Raji (cell line): ENCODE results near the gene IPO8.

Experiments
- POLR2A ChIP-seq: IDR thresholded peaks from 2 replicates; pipeline ENCODE4 v1.6.1; 2011; ENCODE audit warnings: low read depth, low read length, control low read depth; ENCODE audit not compliant: insufficient read depth

IPO8 gene

DNA sequence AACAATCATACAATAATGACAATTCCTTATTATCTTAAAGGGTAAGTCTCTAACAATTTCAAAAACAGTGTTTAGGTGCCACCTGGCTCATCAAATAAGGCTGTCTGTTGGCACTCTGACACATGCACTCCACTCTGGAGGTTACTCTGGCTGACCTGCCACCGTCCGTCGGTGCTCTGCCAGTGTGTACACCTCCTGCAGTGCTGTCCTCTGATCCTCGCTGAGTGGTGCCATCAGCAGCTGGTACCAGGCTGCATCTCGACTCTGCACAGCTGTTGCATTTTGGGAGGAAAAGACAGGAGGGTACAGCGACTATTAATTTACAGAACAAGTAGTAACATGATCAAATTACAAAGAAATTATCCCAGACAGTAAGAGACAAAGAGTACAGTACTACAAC lies 63.9 kb downstream of the IPO8 start:
- TF ChIP-seq POLR2A = no peak

DNA sequence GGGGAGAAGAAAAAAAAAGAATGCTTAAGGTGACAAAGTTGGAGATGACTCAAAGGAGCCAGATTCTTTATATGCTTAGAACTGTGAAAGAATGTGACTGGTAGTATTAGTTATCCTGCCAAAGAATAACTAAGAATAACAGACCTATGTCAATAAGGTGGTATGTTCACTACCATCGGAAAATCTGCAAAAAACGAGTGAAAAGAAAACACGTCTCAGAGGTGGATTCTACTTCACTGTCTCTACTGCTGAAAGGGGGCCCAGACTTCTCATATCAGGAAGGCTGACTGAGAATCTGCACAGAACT lies 64.7 kb downstream of the IPO8 start:
- TF ChIP-seq POLR2A = no peak

DNA sequence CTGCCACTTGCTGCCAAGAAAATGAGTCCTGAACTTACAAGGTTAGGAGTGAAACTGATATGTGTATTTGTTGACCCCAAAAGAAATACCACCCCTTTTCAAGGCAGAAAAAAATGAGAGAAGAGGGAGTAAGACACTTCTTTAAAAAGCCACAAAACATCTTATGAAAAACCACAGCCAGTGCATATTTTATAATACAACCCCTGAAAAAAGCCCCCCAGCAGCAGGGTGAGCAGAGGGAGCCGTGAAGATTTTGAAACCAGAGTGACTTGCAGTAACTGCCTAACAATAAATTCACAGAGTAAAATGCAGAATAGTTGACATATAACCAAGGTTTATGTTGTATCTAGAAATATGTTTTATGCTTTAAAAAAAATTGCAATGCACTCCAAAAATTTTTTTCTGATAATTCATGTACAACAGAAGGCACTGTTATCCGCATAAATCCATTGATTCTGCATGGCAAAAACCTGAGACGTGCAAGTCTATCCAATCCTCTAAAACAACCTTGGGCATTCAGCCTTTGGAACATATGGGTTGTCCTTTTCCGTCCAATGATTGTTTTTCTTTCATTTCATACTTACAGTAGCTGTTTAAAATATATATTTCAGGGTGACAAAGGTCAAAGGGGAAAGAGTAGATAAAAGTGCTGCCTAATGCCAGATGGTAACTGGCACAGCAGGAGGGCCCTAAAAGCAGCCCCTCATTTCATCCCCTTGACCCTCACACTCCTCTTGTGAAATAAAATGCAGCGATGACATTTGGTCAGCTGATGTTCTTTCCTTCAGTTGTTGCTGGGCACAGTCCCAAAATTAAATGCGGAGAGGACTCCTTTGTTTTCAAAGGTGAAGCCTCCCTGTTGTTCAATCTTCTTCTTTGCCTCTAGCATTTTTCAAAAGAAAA lies 65.3 kb downstream of the IPO8 start:
- no peak for TF ChIP-seq POLR2A

DNA sequence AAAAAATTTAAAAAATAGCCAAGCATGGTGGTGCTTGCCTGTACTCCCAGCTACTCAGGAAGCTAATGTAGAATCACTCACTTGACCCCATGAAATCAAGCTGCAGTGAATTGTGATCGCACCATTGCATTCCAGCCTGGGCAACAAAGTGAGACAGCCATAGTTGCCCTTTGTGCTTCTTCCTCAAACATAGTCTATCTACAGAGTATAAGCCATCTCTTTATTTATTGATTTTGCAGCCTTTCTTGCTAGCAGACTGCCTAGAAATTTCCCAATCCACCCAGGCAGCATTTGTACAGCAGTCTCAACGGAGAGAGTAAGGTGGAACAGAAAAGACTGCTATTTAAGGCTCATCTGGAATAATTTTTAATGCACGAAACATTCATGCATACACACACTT lies 68.8 kb downstream of the IPO8 start:
- no peak for TF ChIP-seq POLR2A

DNA sequence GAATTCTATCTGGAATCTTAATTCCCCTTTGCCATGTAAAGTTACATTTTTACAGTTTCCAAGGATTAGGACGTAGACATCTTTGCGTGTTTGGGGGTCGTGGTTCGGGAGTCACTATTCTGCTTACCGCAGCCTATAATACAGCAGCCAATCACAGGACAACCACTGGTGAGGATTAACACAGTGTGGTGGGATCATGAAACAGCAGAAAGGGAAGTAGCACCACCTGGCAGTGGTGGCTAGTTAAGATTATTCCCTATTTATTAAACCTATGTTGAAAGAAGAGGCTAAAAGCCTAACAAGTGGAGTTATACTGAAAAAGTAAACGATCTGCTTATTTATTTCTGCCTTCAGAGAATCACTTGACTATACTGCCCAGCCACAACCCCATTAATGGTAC lies 71.7 kb downstream of the IPO8 start:
- no peak for TF ChIP-seq POLR2A

DNA sequence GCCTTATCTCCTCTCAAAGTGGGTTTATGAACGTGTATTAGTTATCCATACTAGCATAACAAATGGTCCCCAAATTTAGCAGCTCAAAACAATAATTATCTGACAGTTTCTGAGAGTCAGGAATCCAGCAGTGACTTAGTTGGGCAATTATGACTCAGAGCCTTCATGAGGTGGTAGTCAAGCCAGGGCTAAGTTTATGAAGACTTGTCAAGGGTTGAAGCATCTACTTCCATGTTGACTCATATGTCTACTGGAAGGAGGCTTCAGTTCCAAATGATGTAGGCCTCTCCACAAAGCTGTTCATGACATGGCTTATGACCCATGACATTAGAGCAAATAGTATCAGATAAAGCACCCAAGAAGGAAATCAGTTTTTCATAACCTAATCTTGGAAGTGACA lies 73.2 kb downstream of the IPO8 start:
- TF ChIP-seq POLR2A = no peak

DNA sequence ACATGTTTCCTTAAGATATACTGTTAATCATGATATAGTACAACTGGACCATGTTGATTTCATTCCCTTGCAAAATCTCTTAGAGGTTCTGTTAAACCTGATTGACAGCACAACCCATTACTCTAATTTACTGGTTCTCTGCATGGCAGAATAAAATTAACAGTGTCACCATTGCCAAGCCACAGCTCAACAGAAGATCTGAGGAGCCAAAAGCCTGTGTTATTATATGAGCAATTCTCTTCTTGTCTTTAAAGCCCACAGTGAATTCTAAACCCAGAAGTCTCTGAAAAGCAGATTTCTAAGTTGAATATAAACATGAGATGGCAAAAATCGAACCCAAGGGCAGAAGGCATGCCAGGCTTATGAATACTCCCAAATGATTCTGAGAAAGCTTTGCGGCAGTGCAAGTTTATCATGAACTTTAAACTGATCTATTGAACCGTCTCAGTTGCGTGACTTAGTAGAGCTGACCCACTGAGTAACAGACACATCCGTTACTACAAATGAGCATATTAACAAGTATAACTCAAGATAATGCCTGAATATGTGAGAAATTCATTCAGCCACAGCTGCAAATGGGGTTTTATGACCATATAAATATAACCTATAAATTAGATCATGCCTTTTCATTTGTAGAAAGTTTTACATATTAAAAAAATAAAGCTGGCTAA lies 78.2 kb downstream of the IPO8 start:
- no peak for TF ChIP-seq POLR2A

DNA sequence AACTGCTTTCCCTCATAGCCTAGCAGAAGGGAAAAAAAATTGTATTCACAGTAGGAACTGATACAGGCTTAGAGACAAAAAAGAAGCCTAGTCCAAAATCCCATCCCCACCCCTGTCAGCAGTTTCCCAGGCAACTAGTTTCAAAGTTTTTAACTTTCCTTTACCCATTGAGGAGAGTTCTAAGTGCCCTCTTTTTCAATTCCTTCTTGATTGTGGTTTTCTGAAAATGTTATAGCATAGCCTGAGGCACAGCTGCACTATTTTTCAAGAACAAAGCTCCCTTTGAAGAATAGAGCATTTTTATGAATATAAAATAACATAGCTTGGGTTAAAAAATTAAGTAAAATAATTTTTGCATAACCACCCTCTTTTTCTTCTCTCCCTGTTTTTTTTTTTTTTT lies 81.6 kb downstream of the IPO8 start:
- no peak for TF ChIP-seq POLR2A

DNA sequence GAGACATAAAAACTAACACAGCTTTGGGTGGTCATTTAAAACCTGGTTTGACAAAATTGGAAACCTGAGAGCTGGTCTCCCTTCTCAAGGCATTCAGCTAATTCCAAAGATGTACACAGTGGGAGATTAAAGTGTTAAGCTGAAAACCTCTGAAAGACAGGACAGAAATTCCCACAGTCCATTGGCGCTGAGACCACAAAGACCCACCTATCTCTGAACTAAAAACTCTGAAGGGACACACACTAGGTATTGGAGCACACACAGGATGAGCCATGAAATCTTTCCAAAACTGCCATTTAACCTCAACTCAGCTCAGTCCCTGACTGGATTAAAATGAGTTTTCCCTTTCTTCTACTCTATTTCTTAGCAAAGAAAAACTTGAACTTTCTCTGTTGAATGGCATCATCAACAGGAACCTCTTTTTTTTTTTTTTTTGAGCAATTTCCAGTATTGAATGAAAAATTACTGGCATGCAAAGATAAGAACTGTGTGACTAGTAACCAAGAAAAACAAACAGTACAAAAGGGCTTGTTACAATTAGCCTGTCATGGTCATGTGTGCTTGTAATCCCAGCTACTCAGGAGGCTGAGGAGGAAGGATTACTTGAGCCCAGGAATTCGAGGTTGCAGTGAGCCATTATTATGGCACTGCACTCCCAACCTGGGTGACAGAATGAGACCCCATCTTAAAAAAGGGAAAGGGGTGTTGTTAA lies 82.4 kb downstream of the IPO8 start:
- no peak for TF ChIP-seq POLR2A

DNA sequence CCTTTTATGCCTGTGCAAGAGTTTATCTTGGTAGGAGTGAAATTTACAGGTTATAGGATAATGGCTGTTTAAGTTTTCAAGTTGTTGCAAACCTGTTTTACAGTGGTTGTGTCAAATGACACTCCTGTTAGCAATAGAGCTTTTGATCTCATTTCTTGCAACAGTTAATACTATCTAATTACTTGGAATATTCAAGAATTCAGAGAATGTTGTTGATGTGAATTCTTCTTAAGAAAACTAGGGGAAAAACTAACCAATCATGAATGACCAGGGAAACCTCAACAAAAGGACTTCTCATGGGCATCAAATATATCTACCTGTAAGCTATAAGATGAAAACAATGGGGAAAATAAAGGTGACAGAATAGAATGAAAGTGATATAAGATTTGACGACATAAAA lies 85.0 kb downstream of the IPO8 start:
- TF ChIP-seq POLR2A = no peak

DNA sequence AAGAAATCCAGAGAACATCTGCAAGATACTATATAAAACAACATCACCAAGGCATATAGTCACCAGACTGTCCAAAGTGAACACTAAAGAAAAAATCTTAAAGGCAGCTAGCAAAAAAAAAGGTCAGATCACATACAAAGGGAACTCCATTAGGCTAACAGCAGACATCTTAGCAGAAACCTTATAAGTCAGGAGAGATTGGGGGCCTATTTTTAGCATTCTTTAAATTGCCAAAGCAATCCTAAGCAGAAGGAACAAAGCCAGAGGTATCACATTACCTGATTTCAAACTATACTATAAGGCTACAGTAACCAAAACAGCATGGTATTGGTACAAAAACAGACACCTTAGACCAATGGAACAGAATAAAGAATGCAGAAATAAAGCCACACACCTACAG lies 92.5 kb downstream of the IPO8 start:
- TF ChIP-seq POLR2A = no peak

DNA sequence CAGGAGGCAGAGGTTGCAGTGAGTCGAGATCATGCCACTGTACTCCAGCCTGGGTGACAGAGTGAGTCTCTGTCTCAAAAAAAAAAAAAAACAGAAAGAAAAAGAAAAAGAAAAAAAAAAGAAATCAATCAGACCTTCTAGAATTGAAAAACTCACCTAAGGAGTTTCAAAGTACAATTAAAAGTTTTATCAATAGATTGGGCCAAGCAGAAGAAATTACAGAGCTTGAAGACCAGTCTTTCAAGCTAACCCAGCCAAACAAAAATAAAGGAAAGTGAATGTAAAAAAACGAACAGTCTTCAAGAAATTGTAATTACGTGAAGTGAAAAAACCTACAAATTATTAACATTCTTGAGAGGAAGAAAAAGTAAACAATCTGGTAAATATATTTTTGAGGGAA lies 93.0 kb downstream of the IPO8 start:
- TF ChIP-seq POLR2A = no peak

DNA sequence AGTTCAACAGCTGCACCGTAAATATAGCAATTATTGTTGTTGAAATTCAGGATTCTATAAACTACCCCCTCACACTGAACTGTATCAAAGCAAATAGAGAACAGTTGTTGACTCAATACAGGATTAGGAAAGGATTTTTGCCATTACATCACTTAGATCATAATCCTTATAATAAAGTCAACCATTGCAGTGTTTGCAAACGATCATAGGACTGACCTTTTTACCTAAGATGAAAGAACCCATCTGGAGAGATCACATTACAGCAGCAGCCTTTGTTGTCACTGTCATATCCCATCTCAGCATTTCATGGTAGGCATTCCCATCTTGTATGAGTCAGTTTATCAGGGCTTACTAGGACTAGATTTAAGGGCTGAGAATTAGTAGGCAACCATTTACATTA lies 96.1 kb downstream of the IPO8 start:
- TF ChIP-seq POLR2A = no peak

DNA sequence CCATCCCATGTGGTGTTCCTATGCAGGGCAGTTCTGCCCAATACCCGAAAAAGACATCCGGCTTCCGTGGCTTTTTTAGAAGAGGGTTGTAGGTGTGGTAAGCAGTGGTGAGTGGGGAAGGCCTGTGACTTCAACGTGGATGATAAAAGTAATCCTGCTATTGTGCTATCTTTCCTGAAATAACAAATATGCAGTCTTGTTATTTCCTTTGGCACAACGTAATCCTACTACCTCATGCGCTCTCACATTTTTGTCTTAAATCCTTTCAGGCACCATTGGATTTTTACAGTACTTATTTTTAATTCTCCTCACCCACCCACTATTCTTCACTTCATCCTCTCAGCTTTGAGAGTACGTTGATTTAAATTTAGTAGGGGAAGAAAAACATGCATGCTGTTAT lies 96.8 kb downstream of the IPO8 start:
- TF ChIP-seq POLR2A = no peak

DNA sequence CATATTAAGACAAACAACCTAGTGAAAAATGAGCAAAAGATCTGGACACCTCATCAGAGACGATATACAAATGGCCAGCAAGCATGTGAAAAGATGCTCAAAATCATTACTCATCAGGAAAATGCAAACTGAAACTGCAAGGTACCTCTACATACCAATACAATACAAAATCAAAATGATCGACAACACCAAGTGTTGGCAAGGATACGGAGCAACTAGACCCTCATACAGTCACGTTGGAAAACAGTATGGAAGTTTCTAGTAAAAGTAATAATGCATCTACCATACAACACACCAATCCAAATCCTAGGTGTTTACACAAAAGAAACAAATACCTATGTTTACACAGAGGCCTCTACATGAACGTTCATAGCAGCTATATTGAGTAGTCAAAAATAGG lies 99.9 kb downstream of the IPO8 start:
- TF ChIP-seq POLR2A = no peak

DNA sequence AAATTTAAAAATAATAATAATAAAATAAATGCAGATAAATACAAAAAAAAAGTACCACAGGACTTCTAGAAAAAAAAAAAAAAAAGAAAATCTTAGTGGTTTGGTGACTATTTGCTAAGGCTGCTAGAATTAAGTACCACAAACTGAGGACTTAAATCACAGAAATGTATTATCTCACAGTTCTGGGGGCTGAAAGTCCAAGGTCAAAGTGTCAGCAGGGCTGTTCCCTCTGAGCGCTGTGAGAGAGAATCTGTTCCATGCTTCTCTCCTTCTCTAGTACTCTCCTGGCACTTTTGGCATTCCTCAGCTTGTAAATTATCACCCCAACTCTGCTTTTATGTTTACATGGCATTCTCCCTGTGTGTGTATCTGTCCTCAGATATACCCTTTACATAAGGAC lies 101.2 kb downstream of the IPO8 start:
- no peak for TF ChIP-seq POLR2A

DNA sequence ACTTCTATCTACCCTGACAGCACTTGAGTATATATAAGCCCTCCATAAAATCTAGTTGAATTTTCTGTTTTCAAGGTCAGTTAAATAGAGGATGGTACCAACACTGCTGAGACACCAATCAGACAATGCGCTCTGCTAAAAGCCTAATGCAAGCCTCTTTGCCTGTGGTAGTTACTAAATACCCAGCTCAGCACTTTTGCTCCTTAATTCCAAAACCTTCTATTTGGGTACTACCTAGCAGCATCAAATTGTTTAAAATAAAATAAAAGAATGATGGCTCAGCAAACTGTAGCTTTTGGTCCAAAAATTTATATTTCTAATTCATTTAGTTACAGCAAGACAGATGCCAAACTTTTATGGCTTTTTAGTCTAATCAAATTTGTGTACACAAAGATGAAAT lies 107.9 kb downstream of the IPO8 start:
- TF ChIP-seq POLR2A = no peak

DNA sequence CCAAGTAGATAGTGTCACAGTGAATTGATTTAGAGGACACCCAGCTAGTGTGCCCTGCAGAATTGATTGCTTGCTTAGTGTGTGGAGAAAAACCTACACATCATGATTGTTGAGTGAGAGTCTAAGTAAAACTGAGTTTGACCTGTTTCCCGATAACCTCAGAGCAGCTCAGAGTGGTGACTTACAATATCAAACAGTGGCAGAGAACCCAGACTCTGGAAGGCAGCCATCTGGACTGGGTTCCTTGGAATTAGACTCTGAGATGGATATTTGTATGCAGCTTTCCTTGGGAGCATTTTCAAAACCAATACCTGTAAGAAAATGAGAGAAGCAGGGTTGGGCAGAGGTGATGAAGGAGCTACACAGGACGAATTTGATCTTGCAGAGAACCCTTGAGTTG lies 109.8 kb downstream of the IPO8 start:
- TF ChIP-seq POLR2A = no peak
